ENCODE results near the gene TTLL5. TPM values are rescaled to one million over a fixed set of nuclear protein-coding genes. Genes with fewer than 3 reads are reported as not detected.

TTLL5 gene
- polyA plus RNA-seq, 4 donors, result 4.6 to 14.8 (median 8.5) TPM

DNA sequence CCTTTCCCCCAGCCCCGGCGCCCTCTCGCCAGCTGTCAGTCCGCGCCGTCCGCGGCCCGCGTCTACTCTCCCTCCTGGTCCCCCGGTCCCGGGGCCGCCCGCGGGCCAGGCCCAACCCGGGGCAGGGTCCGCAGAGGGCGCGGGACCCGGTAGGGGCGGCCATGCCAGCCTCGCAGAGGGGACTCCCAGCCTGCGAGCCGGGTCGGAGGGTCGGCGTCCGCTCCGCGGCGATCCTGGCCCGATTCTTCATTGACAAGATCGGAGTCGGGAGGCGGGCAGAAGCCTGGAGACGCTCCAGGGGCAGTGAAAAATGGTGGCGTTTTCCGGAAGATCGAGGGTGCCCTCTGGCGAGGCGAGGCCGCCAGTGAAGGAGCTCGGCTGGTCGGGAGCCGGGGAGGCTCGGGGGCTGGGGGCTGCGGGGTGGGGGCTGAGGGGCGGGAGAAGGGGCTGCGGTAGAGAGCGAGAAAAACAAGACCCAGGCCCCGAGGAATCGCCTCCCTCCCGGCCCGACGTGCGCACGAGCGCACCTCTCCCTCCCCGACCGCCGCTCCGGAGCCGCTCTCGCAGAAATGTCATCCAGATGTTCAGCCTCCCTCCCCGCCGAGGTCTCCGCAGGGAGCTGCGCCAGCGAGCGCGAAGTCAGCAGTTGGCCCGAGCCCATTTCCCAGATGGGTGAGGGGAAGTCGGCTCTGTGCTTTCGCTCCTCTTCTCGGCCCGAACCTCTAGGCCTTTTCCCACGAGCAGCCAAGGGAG, 321.4 kb downstream of the TTLL5 start:
- H3K36me3 ChIP-seq (ENCODE audit: control insufficient read depth in 3 of 3, insufficient read depth in 2 of 3, low read depth in 1 of 3, low read length in 3 of 3), result no peaks in the 10 kb centered on the region
- WGBS, 3 donors, result 0 to 1% (median 0%) methylated on average over 63 to 77 of the region's 77 CpGs
- DNase-seq, result peak; percentile 78 to 92
- H3K4me1 ChIP-seq (ENCODE audit: control insufficient read depth in 3 of 3, insufficient read depth in 2 of 3, low read depth in 1 of 3, low read length in 2 of 3), result peaks cover 2 to 27% (median 3%) of the 10 kb centered on the region in 3 donors
- peak overlapping the region; percentile 54 to 82 (median 56) for H3K4me3 ChIP-seq (ENCODE audit: low read depth in 1 of 3, low read length in 3 of 3)
- no peaks in the 10 kb centered on the region for H3K9me3 ChIP-seq (ENCODE audit: control insufficient read depth in 2 of 2, insufficient read depth in 1 of 2, low read depth in 1 of 2, low read length in 1 of 2)
- no peaks in the 10 kb centered on the region for H3K27me3 ChIP-seq (ENCODE audit: control insufficient read depth in 3 of 3, insufficient read depth in 3 of 3, low read length in 3 of 3)
- FAIRE-seq, result no peak
- H3K27ac ChIP-seq (ENCODE audit: low read depth in 1 of 3, low read length in 2 of 3), result peak overlapping the region; percentile 86 to 96 (median 87)

DNA sequence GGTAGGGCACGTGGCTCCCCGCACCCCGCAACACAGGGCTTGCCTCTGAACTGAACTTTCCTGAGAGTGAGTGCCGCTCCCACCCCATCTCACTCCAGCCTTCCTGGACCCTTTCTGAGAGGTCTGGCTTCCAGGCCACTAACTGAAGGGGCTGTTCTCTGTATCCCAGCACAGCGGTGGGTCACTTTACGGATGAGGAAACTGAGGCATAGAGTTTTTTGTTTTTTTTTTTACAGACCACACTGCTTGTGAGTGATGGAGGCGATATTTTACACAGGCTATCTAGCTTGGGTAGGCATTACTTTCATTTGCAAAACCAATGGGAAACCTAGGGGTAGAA, 321.9 kb downstream of the TTLL5 start:
- Histone ChIP-seq H3K27me3 (ENCODE audit: control insufficient read depth in 3 of 3, insufficient read depth in 3 of 3, low read length in 3 of 3) (no peaks in the 10 kb centered on the region), H3K9me3 (ENCODE audit: control insufficient read depth in 2 of 2, insufficient read depth in 1 of 2, low read depth in 1 of 2, low read length in 1 of 2) (no peaks in the 10 kb centered on the region), H3K4me1 (ENCODE audit: control insufficient read depth in 3 of 3, insufficient read depth in 2 of 3, low read depth in 1 of 3, low read length in 2 of 3) (peaks cover 2 to 27% (median 3%) of the 10 kb centered on the region in 3 donors), H3K36me3 (ENCODE audit: control insufficient read depth in 3 of 3, insufficient read depth in 2 of 3, low read depth in 1 of 3, low read length in 3 of 3) (no peaks in the 10 kb centered on the region), H3K27ac (ENCODE audit: low read depth in 1 of 3, low read length in 2 of 3) (peak overlapping the region; percentile 2 to 96 (median 40)), H3K4me3 (ENCODE audit: low read depth in 1 of 3, low read length in 3 of 3) (peak overlapping the region in 2 of 3 donors; percentile 54 to 82)
- DNase-seq, result no peak
- WGBS, 3 donors, result 34 to 43% (median 43%) methylated on average over 7 of the region's 7 CpGs
- no peak for FAIRE-seq

DNA sequence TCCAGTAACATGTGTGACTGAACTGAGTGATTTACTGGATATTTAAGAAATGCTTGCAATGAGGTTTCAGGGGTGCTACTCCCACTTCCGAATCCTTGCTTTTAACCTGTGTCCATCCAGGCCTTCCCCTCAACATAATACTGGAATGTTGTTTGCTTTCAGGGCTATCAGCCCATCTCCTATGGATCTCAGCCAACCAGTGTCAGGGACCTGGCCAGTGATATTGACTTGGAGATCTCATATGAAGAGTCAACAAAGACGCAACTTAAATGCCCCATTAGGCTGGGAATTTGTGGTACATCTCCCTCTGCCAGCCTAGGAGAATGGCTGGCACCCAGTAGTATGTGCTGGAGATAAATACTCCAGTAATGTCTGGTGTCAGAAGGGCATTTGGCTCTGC, 323.6 kb downstream of the TTLL5 start:
- H3K27ac ChIP-seq (ENCODE audit: low read depth in 1 of 3, low read length in 2 of 3), result no peak overlapping the region
- H3K4me3 ChIP-seq (ENCODE audit: low read depth in 1 of 3, low read length in 3 of 3), result no peak overlapping the region
- 68 to 75% (median 69%) methylated on average over 2 of the region's 2 CpGs for WGBS, 3 donors
- FAIRE-seq (no peak), DNase-seq (no peak)
- peaks cover 0 to 6% (median 0%) of the 10 kb centered on the region in 3 donors for H3K36me3 ChIP-seq (ENCODE audit: control insufficient read depth in 3 of 3, insufficient read depth in 2 of 3, low read depth in 1 of 3, low read length in 3 of 3)
- peaks cover 1 to 37% (median 3%) of the 10 kb centered on the region in 3 donors for H3K4me1 ChIP-seq (ENCODE audit: control insufficient read depth in 3 of 3, insufficient read depth in 2 of 3, low read depth in 1 of 3, low read length in 2 of 3)
- no peaks in the 10 kb centered on the region for H3K27me3 ChIP-seq (ENCODE audit: control insufficient read depth in 3 of 3, insufficient read depth in 3 of 3, low read length in 3 of 3)
- no peaks in the 10 kb centered on the region for H3K9me3 ChIP-seq (ENCODE audit: control insufficient read depth in 2 of 2, insufficient read depth in 1 of 2, low read depth in 1 of 2, low read length in 1 of 2)

DNA sequence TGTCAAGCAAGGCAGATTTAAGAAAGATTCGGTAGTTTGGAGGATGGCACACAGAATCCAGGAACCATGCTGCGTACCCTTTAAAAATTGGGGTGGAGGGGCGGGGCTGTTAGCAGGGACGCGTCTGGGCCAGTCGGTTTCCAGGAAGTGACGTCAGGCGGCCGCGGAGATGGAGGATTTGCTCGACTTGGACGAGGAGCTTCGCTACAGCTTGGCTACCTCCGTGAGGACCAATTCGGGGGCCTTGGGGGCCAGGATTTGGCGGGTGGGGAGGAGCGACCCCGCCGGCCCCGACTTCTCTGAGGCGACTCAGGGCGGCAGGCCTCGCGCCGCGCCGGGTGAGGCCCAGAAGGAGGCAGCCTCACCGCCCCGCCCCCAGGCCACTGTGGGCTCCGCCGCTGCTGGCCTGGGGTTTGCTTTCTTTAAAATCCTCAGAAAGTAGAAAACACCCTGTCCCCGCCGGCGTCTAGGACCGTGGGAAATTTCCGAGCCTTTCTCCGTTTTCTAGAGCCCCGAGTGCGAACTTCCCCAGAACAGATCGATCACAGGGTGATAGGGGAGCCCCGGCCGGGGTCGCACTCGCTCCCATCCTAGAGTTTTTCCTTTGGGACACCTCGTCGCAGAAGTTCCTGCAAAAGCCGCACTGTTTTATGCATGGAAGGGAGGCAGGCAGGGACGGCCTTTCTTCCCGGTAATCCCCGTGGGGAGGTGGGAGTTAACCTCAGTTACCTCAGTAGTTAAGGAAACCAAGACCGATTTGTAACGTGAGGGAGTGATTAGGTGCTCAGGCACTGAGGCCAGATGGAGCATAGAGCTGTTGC, 324.8 kb downstream of the TTLL5 start, which contains the start of gene IFT43:
IFT43 (plus strand) TSS at position 146 of the 821 bp plus-strand sequence; CDS start at position 170, 24 bp downstream.
- FAIRE-seq (no peak), DNase-seq (peak; percentile 86 to 96)
- H3K4me1 ChIP-seq (ENCODE audit: control insufficient read depth in 3 of 3, insufficient read depth in 2 of 3, low read depth in 1 of 3, low read length in 2 of 3), result peaks cover 1 to 29% (median 3%) of the 10 kb centered on the region in 3 donors
- peak within 1 kb of the TSS; percentile 74 to 82 (median 79) for H3K4me3 ChIP-seq (ENCODE audit: low read depth in 1 of 3, low read length in 3 of 3)
- peaks cover 0 to 12% (median 0%) of the 10 kb centered on the region in 3 donors for H3K36me3 ChIP-seq (ENCODE audit: control insufficient read depth in 3 of 3, insufficient read depth in 2 of 3, low read depth in 1 of 3, low read length in 3 of 3)
- H3K27me3 ChIP-seq (ENCODE audit: control insufficient read depth in 3 of 3, insufficient read depth in 3 of 3, low read length in 3 of 3), result no peaks in the 10 kb centered on the region
- peak within 1 kb of the TSS; percentile 9 to 76 (median 73) for H3K27ac ChIP-seq (ENCODE audit: low read depth in 1 of 3, low read length in 2 of 3)
- WGBS, 3 donors, result 0 to 1% (median 1%) methylated on average over 44 to 52 of the region's 52 CpGs
- H3K9me3 ChIP-seq (ENCODE audit: control insufficient read depth in 2 of 2, insufficient read depth in 1 of 2, low read depth in 1 of 2, low read length in 1 of 2), result no peaks in the 10 kb centered on the region

DNA sequence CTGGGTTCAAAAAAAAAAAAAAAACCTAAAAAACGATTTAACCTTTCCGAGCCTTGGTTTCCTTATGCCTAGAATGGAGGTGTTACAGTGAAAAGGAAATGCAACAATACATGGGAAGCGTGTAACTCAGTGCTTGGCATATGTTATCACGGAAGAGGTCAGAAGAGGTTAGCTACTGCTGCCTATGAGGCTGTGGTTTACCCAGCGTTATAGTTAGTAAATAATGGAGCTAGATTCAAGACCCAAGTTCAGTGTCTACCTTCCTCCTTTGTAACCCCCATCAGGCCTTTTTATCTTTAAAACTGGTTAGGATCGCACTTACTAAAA, 325.4 kb downstream of the TTLL5 start:
- WGBS, 3 donors, result 10 to 28% (median 25%) methylated on average over 6 of the region's 6 CpGs
- peaks cover 1 to 23% (median 3%) of the 10 kb centered on the region in 3 donors for H3K4me1 ChIP-seq (ENCODE audit: control insufficient read depth in 3 of 3, insufficient read depth in 2 of 3, low read depth in 1 of 3, low read length in 2 of 3)
- H3K4me3 ChIP-seq (ENCODE audit: low read depth in 1 of 3, low read length in 3 of 3), result peak overlapping the region in 2 of 3 donors; percentile 79 to 82
- DNase-seq (peak in 1 of 2 donors; percentile 32), FAIRE-seq (no peak)
- H3K36me3 ChIP-seq (ENCODE audit: control insufficient read depth in 3 of 3, insufficient read depth in 2 of 3, low read depth in 1 of 3, low read length in 3 of 3), result peaks cover 0 to 17% (median 0%) of the 10 kb centered on the region in 3 donors
- H3K27me3 ChIP-seq (ENCODE audit: control insufficient read depth in 3 of 3, insufficient read depth in 3 of 3, low read length in 3 of 3), result no peaks in the 10 kb centered on the region
- no peaks in the 10 kb centered on the region for H3K9me3 ChIP-seq (ENCODE audit: control insufficient read depth in 2 of 2, insufficient read depth in 1 of 2, low read depth in 1 of 2, low read length in 1 of 2)
- H3K27ac ChIP-seq (ENCODE audit: low read depth in 1 of 3, low read length in 2 of 3), result peak overlapping the region in 2 of 3 donors; percentile 73 to 76

DNA sequence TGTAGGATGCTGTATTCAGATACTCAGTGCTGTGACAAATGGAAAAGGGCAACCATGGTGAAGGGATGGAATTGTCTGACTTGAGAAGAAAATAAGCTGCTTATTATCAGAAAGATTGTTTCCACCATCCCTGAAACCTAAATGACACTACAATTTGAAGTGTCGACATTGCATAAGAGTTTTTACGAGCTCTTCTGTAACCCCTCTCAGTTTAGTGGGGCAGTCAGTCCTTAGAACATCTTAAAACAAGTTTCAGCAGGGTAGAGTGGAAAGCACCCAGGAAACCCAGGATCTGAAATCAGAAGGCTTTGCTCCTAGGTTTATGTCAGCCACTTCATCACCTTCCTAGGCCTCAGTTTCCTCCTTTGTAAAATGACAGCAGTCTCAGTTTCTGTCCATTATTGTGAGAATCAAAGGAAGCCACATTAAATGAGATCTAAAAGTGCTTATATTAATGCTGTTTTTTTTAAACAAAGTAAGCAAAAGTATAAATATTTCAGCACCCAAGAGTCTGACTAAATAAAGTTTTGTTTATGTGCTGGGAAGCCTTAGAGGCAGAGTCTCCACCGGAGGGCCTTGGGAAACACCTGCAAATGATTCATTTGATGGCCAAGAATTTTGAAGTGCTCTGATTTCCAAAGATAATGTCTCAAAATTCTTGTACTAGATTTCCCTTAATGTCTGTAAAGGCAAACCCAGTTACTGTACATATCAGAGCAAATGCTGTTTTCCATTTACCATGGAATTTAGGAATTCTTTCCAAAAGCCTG, 326.3 kb downstream of the TTLL5 start:
- FAIRE-seq (no peak), DNase-seq (no peak)
- Histone ChIP-seq H3K27me3 (ENCODE audit: control insufficient read depth in 3 of 3, insufficient read depth in 3 of 3, low read length in 3 of 3) (no peaks in the 10 kb centered on the region), H3K4me1 (ENCODE audit: control insufficient read depth in 3 of 3, insufficient read depth in 2 of 3, low read depth in 1 of 3, low read length in 2 of 3) (peaks cover 1 to 24% (median 3%) of the 10 kb centered on the region in 3 donors), H3K9me3 (ENCODE audit: control insufficient read depth in 2 of 2, insufficient read depth in 1 of 2, low read depth in 1 of 2, low read length in 1 of 2) (no peaks in the 10 kb centered on the region), H3K36me3 (ENCODE audit: control insufficient read depth in 3 of 3, insufficient read depth in 2 of 3, low read depth in 1 of 3, low read length in 3 of 3) (peaks cover 0 to 25% (median 0%) of the 10 kb centered on the region in 3 donors), H3K27ac (ENCODE audit: low read depth in 1 of 3, low read length in 2 of 3) (no peak overlapping the region), H3K4me3 (ENCODE audit: low read depth in 1 of 3, low read length in 3 of 3) (no peak overlapping the region)
- WGBS, 3 donors, result 72 to 89% (median 88%) methylated on average over 3 of the region's 3 CpGs

DNA sequence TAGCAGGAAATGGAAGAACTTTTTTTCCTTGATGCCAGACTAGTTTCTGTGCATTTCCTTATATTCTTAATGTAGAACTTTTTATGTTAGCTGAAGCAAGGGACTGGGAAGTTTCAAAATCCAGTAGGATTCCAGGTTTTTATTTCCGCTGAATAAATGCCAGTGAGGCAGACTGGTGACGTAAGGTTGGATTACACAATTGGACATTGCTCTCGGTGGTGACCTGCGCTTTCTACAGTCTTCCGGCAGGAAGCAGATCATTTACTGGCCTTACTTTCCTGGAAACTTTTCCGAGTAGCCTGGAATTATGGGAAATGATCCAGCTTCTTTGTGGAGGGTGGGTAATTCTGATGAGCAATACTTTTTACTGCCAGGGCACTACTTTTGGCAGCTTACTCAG, 328.1 kb downstream of the TTLL5 start:
- FAIRE-seq, result no peak
- peaks cover 0 to 28% (median 0%) of the 10 kb centered on the region in 3 donors for H3K36me3 ChIP-seq (ENCODE audit: control insufficient read depth in 3 of 3, insufficient read depth in 2 of 3, low read depth in 1 of 3, low read length in 3 of 3)
- H3K27me3 ChIP-seq (ENCODE audit: control insufficient read depth in 3 of 3, insufficient read depth in 3 of 3, low read length in 3 of 3), result no peaks in the 10 kb centered on the region
- H3K27ac ChIP-seq (ENCODE audit: low read depth in 1 of 3, low read length in 2 of 3), result peak overlapping the region; percentile 67 to 89 (median 77)
- DNase-seq, result peak; percentile 88 to 90
- H3K4me1 ChIP-seq (ENCODE audit: control insufficient read depth in 3 of 3, insufficient read depth in 2 of 3, low read depth in 1 of 3, low read length in 2 of 3), result peaks cover 1 to 32% (median 5%) of the 10 kb centered on the region in 3 donors
- WGBS, 3 donors, result 29 to 56% (median 36%) methylated on average over 6 of the region's 6 CpGs
- no peaks in the 10 kb centered on the region for H3K9me3 ChIP-seq (ENCODE audit: control insufficient read depth in 2 of 2, insufficient read depth in 1 of 2, low read depth in 1 of 2, low read length in 1 of 2)
- H3K4me3 ChIP-seq (ENCODE audit: low read depth in 1 of 3, low read length in 3 of 3), result no peak overlapping the region

DNA sequence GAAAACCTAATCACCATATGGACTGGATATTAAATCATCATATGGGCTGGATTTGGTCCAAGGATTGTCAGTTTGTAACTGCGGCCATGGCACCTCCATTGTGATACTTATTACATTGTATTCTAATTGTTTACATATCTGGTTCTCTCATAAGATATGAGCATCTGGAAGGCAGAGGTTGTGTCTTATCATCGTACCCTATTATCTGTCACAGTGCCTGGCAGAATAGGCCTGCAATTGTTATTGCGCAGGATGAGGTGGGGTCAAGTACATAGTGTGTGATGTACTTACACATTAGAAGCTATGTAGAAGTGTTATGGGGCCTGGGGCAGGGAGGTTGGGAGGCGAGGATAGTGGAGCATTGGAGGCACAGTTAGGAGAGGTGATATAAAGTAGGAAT, 329.3 kb downstream of the TTLL5 start:
- H3K4me1 ChIP-seq (ENCODE audit: control insufficient read depth in 3 of 3, insufficient read depth in 2 of 3, low read depth in 1 of 3, low read length in 2 of 3), result peaks cover 1 to 37% (median 10%) of the 10 kb centered on the region in 3 donors
- 84 to 97% (median 92%) methylated on average over 4 of the region's 4 CpGs for WGBS, 3 donors
- no peaks in the 10 kb centered on the region for H3K27me3 ChIP-seq (ENCODE audit: control insufficient read depth in 3 of 3, insufficient read depth in 3 of 3, low read length in 3 of 3)
- no peak overlapping the region for H3K27ac ChIP-seq (ENCODE audit: low read depth in 1 of 3, low read length in 2 of 3)
- DNase-seq, result no peak
- no peak for FAIRE-seq
- no peak overlapping the region for H3K4me3 ChIP-seq (ENCODE audit: low read depth in 1 of 3, low read length in 3 of 3)
- H3K36me3 ChIP-seq (ENCODE audit: control insufficient read depth in 3 of 3, insufficient read depth in 2 of 3, low read depth in 1 of 3, low read length in 3 of 3), result peaks cover 0 to 30% (median 0%) of the 10 kb centered on the region in 3 donors
- no peaks in the 10 kb centered on the region for H3K9me3 ChIP-seq (ENCODE audit: control insufficient read depth in 2 of 2, insufficient read depth in 1 of 2, low read depth in 1 of 2, low read length in 1 of 2)
